Endothelial cell of umbilical vein (primary cell): ENCODE results near the gene IWS1.

ENCODE experiments used
- CTCF ChIP-seq, 2 donors: IDR thresholded peaks; 1 replicate in 1 of 2; 2 replicates in 1 of 2; pipeline ENCODE4 v1.5.1; 2011; ENCODE audit warnings: low read length in 2 of 2, mild to moderate bottlenecking in 2 of 2, moderate library complexity in 2 of 2, control low read depth in 1 of 2, inconsistent platforms in 1 of 2, low read depth in 1 of 2; ENCODE audit not compliant: insufficient read depth in 1 of 2; ENCODE audit errors: extremely low read depth in 1 of 2
- EZH2 ChIP-seq: IDR thresholded peaks from 2 replicates; pipeline ENCODE4 v1.6.1; 2012; ENCODE audit warnings: borderline replicate concordance, low read depth, mild to moderate bottlenecking, moderate library complexity, low read length, inconsistent platforms; ENCODE audit not compliant: severe bottlenecking
- GATA2 ChIP-seq: IDR thresholded peaks from 2 replicates; pipeline ENCODE4 v1.7.0; 2011; ENCODE audit warnings: low read depth, mild to moderate bottlenecking, moderate library complexity, mixed read lengths, low read length; ENCODE audit not compliant: insufficient read length, insufficient read depth
- JUN ChIP-seq: IDR thresholded peaks from 2 replicates; pipeline ENCODE4 v1.6.1; 2011; ENCODE audit warnings: borderline replicate concordance, low read depth; ENCODE audit not compliant: insufficient read length, insufficient read depth
- MAX ChIP-seq: IDR thresholded peaks from 2 replicates; pipeline ENCODE4 v1.6.1; 2011; ENCODE audit not compliant: insufficient read depth, insufficient read length
- POLR2A ChIP-seq: IDR thresholded peaks from 2 replicates; pipeline ENCODE4 v1.6.1; 2012; ENCODE audit warnings: low read depth, mild to moderate bottlenecking, control low read depth, low read length
- POLR2AphosphoS5 ChIP-seq: IDR thresholded peaks from 2 replicates; pipeline ENCODE4 v1.6.1; 2012; ENCODE audit warnings: low read depth, mild to moderate bottlenecking, control low read depth, low read length, moderate library complexity; ENCODE audit not compliant: insufficient read depth

GRCh38 chr2:127437056-127437455, 89.2 kb downstream of the IWS1 start:
- no peak for TF ChIP-seq GATA2
- TF ChIP-seq CTCF (IDR thresholded peaks at IDR 0.05; ENCODE audit: extremely low read depth in 1 of 2, insufficient read depth in 1 of 2, low read depth in 1 of 2, low read length in 2 of 2) = no peak
- no peak for TF ChIP-seq POLR2A
- TF ChIP-seq POLR2AphosphoS5 = no peak
- TF ChIP-seq EZH2 = no peak
- TF ChIP-seq JUN = no peak
- TF ChIP-seq MAX = no peak
